ENCODE results near the gene ZNF10.

Gene ZNF10

DNA sequence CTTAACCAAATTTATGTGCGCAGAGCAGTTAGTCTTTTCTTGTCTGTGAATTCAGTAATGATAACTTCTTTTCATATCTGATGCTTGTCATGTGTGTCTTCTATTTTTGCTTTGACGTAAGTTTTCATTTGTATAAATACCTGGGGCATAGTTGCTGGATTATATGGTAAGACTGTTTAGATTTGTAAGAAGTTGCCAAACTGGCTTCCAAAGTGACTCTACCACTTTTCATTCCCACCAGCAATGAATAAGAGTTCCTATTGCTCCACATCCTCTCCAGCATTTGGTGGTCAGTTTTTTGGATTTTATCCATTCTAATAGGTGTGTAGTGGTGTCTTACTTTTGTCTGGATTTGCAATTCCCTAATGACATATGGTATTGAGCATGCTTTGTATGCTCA, 59.7 kb downstream of the ZNF10 start:
- H3K27me3 ChIP-seq (replicated peaks; ENCODE audit: control insufficient read depth, insufficient read depth, low read length, poor library complexity, severe bottlenecking): no peaks in the 10 kb centered on the region
- H3K4me3 ChIP-seq (ENCODE audit: insufficient read depth, low read depth, low read length, poor library complexity, severe bottlenecking): no peak overlapping the region
- no peaks in the 10 kb centered on the region for H3K4me1 ChIP-seq (ENCODE audit: control insufficient read depth, insufficient read depth, low read length, poor library complexity, severe bottlenecking)
- peaks cover 62% of the 10 kb centered on the region for H3K9me3 ChIP-seq (ENCODE audit: control insufficient read depth, low read length)
- peaks cover 97% of the 10 kb centered on the region for H3K36me3 ChIP-seq (ENCODE audit: control insufficient read depth, insufficient read depth, low read length)
- no peak for DNase-seq
- no peak overlapping the region for H3K27ac ChIP-seq (ENCODE audit: insufficient read depth, low read length, poor library complexity, severe bottlenecking)

DNA sequence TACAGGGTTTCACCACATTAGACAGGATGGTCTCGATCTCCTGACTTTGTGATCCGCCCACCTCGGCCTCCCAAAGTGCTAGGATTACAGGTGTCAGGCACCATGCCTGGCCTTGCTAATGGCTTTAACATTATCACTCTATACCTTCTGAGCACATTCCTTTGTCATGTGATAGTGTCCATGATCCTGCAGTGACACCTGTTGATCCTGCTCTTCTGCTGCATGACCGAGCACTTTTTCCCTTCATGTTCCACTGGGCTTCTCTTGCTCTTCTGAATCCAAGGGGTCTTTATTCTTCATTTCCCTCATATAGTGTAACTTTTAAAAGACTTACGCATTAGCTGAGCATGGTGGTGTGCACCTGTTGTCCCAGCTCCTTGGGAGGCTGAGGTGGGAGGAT, 62.4 kb downstream of the ZNF10 start:
- Histone ChIP-seq H3K4me1 (ENCODE audit: control insufficient read depth, insufficient read depth, low read length, poor library complexity, severe bottlenecking) (no peaks in the 10 kb centered on the region), H3K9me3 (ENCODE audit: control insufficient read depth, low read length) (peaks cover 50% of the 10 kb centered on the region), H3K36me3 (ENCODE audit: control insufficient read depth, insufficient read depth, low read length) (peaks cover 86% of the 10 kb centered on the region), H3K27me3 (replicated peaks; ENCODE audit: control insufficient read depth, insufficient read depth, low read length, poor library complexity, severe bottlenecking) (no peaks in the 10 kb centered on the region), H3K27ac (ENCODE audit: insufficient read depth, low read length, poor library complexity, severe bottlenecking) (no peak overlapping the region), H3K4me3 (ENCODE audit: insufficient read depth, low read depth, low read length, poor library complexity, severe bottlenecking) (no peak overlapping the region)
- no peak for DNase-seq

DNA sequence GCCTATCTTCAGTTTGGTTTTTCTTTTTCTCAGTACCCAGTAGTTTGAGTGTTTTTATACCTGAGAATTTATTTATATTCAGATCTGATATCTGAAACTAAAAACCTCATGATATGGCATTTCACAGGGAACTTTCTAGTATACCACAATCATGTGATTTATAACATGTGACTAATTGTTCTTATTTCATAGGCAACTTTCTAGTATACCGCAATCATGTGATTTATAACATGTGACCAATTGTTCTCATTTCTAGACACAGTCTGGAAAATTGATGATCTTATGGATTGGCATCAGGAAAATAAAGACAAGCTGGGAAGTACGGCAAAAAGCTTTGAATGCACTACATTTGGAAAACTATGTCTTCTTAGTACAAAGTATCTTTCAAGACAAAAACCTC, 71.5 kb downstream of the ZNF10 start:
- Histone ChIP-seq H3K27ac (ENCODE audit: insufficient read depth, low read length, poor library complexity, severe bottlenecking) (no peak overlapping the region), H3K4me3 (ENCODE audit: insufficient read depth, low read depth, low read length, poor library complexity, severe bottlenecking) (no peak overlapping the region), H3K36me3 (ENCODE audit: control insufficient read depth, insufficient read depth, low read length) (peaks cover 32% of the 10 kb centered on the region), H3K9me3 (ENCODE audit: control insufficient read depth, low read length) (peaks cover 58% of the 10 kb centered on the region), H3K27me3 (replicated peaks; ENCODE audit: control insufficient read depth, insufficient read depth, low read length, poor library complexity, severe bottlenecking) (no peaks in the 10 kb centered on the region), H3K4me1 (ENCODE audit: control insufficient read depth, insufficient read depth, low read length, poor library complexity, severe bottlenecking) (no peaks in the 10 kb centered on the region)
- no peak for DNase-seq

DNA sequence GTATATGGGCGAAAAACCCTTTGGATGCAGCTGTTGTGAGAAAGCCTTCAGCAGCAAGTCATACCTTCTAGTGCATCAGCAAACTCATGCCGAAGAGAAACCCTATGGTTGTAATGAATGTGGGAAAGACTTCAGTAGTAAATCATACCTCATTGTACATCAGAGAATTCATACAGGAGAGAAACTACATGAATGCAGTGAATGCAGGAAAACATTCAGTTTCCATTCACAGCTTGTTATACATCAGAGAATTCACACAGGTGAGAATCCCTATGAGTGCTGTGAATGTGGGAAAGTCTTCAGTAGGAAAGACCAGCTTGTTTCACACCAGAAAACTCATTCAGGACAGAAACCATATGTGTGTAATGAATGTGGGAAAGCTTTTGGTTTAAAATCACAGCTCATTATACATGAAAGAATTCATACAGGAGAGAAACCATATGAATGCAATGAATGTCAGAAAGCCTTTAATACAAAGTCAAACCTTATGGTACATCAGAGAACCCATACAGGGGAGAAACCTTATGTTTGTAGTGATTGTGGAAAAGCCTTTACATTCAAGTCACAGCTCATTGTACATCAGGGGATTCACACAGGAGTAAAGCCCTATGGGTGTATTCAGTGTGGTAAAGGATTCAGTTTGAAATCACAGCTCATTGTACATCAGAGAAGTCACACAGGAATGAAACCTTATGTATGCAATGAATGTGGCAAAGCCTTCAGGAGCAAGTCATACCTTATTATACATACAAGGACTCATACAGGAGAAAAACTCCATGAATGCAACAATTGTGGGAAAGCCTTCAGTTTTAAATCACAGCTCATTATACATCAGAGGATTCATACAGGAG, 72.3 kb downstream of the ZNF10 start:
- no peak overlapping the region for H3K4me3 ChIP-seq (ENCODE audit: insufficient read depth, low read depth, low read length, poor library complexity, severe bottlenecking)
- no peak for DNase-seq
- H3K27ac ChIP-seq (ENCODE audit: insufficient read depth, low read length, poor library complexity, severe bottlenecking): no peak overlapping the region
- H3K4me1 ChIP-seq (ENCODE audit: control insufficient read depth, insufficient read depth, low read length, poor library complexity, severe bottlenecking): no peaks in the 10 kb centered on the region
- no peaks in the 10 kb centered on the region for H3K27me3 ChIP-seq (replicated peaks; ENCODE audit: control insufficient read depth, insufficient read depth, low read length, poor library complexity, severe bottlenecking)
- peaks cover 66% of the 10 kb centered on the region for H3K9me3 ChIP-seq (ENCODE audit: control insufficient read depth, low read length)
- peaks cover 32% of the 10 kb centered on the region for H3K36me3 ChIP-seq (ENCODE audit: control insufficient read depth, insufficient read depth, low read length)

DNA sequence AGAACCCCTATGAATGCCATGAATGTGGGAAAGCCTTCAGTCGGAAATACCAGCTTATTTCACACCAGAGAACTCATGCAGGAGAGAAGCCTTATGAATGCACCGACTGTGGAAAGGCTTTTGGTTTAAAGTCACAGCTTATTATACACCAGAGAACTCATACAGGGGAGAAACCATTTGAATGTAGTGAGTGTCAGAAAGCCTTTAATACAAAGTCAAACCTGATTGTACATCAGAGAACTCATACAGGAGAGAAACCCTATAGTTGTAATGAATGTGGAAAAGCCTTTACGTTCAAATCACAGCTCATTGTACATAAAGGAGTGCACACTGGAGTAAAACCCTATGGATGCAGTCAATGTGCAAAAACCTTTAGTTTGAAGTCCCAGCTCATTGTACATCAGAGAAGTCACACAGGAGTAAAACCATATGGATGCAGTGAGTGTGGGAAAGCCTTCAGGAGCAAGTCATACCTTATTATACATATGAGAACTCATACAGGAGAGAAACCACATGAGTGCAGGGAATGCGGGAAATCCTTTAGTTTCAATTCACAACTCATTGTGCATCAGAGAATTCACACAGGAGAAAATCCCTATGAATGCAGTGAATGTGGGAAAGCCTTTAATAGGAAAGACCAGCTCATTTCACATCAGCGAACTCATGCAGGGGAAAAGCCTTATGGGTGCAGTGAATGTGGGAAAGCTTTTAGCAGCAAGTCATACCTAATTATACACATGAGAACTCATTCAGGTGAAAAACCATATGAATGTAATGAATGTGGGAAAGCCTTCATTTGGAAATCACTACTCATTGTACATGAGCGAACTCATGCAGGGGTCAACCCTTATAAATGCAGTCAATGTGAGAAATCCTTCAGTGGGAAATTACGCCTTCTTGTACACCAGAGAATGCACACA, 73.2 kb downstream of the ZNF10 start:
- peaks cover 75% of the 10 kb centered on the region for H3K9me3 ChIP-seq (ENCODE audit: control insufficient read depth, low read length)
- no peak for DNase-seq
- no peak overlapping the region for H3K27ac ChIP-seq (ENCODE audit: insufficient read depth, low read length, poor library complexity, severe bottlenecking)
- peaks cover 32% of the 10 kb centered on the region for H3K36me3 ChIP-seq (ENCODE audit: control insufficient read depth, insufficient read depth, low read length)
- no peak overlapping the region for H3K4me3 ChIP-seq (ENCODE audit: insufficient read depth, low read depth, low read length, poor library complexity, severe bottlenecking)
- H3K4me1 ChIP-seq (ENCODE audit: control insufficient read depth, insufficient read depth, low read length, poor library complexity, severe bottlenecking): no peaks in the 10 kb centered on the region
- H3K27me3 ChIP-seq (replicated peaks; ENCODE audit: control insufficient read depth, insufficient read depth, low read length, poor library complexity, severe bottlenecking): no peaks in the 10 kb centered on the region

DNA sequence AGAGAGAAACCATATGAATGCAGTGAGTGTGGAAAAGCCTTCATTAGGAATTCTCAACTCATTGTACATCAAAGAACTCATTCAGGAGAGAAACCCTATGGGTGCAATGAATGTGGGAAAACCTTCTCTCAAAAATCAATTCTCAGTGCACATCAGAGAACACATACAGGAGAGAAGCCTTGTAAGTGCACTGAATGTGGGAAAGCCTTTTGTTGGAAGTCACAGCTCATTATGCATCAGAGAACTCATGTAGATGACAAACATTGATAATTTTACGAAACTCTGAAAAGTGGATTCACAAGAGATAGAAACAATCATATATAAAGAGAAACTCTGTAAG, 73.8 kb downstream of the ZNF10 start:
- H3K36me3 ChIP-seq (ENCODE audit: control insufficient read depth, insufficient read depth, low read length): peaks cover 32% of the 10 kb centered on the region
- DNase-seq: no peak
- H3K4me1 ChIP-seq (ENCODE audit: control insufficient read depth, insufficient read depth, low read length, poor library complexity, severe bottlenecking): no peaks in the 10 kb centered on the region
- H3K27ac ChIP-seq (ENCODE audit: insufficient read depth, low read length, poor library complexity, severe bottlenecking): no peak overlapping the region
- H3K4me3 ChIP-seq (ENCODE audit: insufficient read depth, low read depth, low read length, poor library complexity, severe bottlenecking): no peak overlapping the region
- no peaks in the 10 kb centered on the region for H3K27me3 ChIP-seq (replicated peaks; ENCODE audit: control insufficient read depth, insufficient read depth, low read length, poor library complexity, severe bottlenecking)
- H3K9me3 ChIP-seq (ENCODE audit: control insufficient read depth, low read length): peaks cover 76% of the 10 kb centered on the region

DNA sequence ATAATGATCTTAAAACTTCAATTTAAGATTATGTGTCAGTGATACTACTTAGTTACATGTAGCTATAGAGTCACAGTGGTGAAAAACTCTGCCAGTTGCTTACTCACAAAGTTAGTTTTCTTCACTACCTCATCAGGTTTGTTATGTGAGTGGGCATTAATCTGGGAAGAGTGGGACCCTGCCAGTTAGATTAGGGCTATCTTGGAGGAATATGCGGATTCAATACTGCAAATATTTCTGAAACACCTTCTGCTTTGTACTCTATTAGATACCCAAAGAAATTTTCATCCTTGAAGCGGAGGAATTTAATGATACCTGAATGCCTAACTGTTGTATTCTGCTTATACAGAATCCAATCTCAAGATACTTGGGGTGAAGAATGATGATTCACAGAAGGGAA, 76.0 kb downstream of the ZNF10 start:
- no peaks in the 10 kb centered on the region for H3K27me3 ChIP-seq (replicated peaks; ENCODE audit: control insufficient read depth, insufficient read depth, low read length, poor library complexity, severe bottlenecking)

More for the DNA sequence above, 76.0 kb downstream of the ZNF10 start:
- H3K36me3 ChIP-seq (ENCODE audit: control insufficient read depth, insufficient read depth, low read length): peaks cover 21% of the 10 kb centered on the region
- DNase-seq: no peak
- peaks cover 87% of the 10 kb centered on the region for H3K9me3 ChIP-seq (ENCODE audit: control insufficient read depth, low read length)
- no peak overlapping the region for H3K4me3 ChIP-seq (ENCODE audit: insufficient read depth, low read depth, low read length, poor library complexity, severe bottlenecking)
- H3K27ac ChIP-seq (ENCODE audit: insufficient read depth, low read length, poor library complexity, severe bottlenecking): no peak overlapping the region
- no peaks in the 10 kb centered on the region for H3K4me1 ChIP-seq (ENCODE audit: control insufficient read depth, insufficient read depth, low read length, poor library complexity, severe bottlenecking)
